HG02973 (cell line): ENCODE measurements around the gene CRY2.
"Not testable (repeated sequence)": the region's sequence is repeated elsewhere in the genome, so short reads cannot be mapped to it uniquely, and the experiment has no call there.

Source experiments
- ATAC-seq: cut with Tn5 transposase; IDR thresholded peaks from one replicate; pipeline ENCODE4 v1.9.1; 2021; ENCODE audit warnings: moderate library complexity; ENCODE audit not compliant: unreplicated experiment

Gene CRY2

GRCh38 chr11:45811571-45812290, 35.5 kb upstream of the CRY2 start:
- ATAC-seq = no peak

DNA sequence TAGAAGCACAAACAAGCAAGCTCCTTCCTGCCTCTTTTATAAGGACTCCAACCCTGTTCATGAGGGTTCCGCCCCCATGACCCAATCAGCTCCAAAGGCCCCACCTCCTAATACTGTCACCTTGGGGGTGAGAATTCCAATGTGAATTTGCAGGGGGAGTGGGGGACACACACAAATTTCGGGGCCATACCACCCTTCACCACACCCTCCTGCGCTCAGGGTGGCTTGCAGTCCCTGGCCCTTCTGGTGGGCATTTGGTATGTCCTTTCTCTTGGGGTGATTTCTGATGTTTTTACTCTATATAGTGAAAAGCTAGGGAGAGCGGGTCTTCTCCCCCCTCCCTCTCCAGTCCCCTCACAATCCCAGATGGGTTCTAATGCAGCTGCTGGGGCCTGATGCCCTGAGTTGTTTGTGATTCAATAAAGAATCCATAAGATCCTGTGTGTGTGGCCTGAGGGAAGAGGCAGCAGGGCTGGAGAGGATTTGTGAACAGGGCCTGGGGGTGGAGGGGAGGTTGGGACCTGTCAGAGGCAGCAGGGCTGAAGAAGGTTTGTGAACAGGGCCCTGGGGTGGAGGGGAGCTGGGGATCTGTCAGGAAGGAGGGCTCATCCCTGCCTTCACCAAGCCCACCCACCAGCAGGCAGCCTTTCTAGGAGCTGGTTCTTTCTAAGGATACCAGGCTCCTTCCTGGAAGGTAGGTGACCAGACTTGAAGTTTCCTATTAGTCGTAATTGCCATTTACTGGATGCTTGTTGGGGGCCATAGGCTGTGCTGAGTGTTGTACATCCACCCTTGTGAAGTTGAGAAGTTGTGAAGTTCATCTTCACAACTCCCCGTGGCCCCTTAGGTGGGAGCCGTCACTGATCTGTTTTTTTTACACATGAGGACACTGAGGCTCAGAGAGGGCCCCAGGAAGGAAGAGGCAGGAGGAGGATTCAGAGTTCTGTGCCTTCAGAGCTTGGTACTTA, 34.4 kb upstream of the CRY2 start:
- ATAC-seq = no peak

GRCh38 chr11:45815747-45816146, 31.5 kb upstream of the CRY2 start:
- ATAC-seq = no peak

DNA sequence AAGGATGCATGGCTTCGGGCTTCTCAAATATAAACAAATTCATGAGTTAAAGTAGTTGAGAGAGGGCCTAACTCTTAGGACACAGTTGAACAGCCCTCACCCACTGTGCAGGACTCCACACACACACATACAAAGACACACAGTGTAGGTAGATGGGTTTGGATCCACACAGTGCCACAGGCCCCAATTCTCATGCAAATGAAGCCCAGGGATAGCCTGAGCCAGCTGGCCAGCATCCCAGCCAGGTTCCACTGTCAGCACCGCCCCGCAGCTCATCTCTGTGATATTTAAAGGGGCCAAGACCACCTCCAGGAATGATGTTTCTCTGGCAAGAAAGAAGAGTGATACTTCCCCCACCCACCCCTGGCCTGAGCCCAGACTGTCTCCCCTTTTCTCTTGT, 30.7 kb upstream of the CRY2 start:
- ATAC-seq = no peak

DNA sequence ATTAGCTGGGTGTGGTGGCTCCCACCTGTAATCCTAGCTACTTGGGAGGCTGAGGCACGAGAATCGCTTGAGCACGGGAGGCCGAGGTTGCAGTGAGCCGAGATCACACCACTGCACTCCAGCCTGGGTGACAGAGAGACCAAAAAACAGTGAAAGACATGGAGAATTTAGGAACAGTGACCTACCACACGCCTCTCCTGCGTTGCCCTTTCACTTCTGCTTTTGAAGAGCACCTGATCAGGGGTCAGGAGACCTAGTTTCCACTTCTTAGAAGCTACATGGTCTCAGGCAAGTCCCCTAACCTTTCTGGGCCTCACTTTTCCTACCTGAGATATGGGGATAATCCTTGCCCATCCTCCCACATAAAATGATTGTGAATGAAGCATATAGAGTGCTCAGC, 30.1 kb upstream of the CRY2 start:
- no peak for ATAC-seq

DNA sequence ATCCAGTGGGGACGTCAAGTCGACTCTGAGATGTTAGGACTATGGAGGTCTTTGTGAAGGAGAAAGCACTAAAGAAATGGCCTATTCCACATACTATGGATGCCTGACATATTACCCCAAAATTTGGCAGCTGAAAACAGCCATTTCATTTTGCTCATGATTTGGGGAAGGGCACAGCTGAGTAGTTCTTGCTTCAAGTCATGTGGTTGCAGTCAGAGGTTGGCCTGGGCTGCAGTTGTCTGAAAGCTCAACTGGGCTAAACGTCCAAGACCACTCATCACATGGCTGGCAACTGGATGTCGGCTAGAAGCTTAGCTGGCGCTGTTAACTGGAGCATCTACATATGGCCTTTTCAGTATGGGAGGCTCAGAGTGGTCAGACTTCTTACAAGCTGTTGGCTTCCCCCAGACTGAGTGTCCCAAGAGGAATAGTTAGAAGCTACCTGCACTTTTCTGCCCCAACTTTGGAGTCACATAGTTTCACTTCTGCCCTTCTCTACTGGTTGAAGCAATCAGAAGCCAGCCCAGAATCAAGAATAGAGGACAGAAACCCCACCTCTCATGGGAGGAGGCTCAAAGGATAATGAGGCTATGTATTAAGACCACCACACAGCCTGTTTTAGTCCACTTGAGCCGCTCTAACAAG, 28.2 kb upstream of the CRY2 start:
- no peak for ATAC-seq

DNA sequence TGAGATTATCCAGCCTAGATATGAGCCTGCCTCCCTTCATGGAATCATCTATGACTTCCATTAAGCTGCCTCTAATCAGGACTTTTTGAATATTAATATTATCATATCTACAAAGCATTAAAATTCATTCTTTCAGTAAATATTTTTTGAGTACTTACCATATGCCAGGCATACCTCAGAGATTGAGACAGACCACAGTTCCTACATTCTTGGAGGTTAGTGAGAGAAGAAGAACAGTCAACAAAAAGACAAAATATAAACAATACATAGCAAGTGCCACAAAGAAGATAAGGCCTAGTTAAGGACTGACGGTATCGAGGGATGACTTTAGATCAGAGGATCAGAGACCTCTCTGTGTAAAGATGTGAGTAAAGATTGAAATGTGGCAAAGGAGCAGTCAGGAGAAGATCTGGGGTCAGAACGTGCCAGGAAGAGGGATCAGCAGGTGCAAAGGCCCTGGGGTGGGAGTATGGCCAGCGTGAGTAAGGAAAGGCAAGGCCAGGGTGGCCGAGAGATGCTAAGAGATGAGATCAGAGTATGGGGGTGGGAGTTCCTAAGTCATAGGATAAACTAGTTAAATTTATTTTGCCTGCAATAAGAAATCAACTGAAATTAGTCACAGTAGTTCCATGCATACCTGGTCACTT, 26.9 kb upstream of the CRY2 start:
- ATAC-seq = no peak

DNA sequence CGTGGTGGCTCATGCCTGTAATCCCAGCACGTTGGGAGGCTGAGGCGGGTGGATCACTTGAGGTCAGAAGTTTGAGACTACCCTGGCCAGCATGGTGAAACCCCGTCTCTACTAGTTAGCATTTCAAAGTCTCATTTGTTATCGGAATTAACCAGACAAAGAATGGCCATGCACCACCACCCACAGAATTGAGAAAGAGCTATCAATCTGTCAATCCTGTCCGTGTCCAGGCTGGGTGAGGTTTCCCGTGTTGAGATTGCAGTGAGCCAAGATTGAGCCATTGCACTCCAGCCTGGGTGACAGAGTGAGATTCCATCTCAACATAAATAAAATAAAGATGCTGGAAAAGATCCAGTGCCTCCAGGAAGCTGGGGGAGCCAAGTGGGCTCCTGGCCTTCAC, 20.8 kb upstream of the CRY2 start:
- ATAC-seq = not testable (repeated sequence)

DNA sequence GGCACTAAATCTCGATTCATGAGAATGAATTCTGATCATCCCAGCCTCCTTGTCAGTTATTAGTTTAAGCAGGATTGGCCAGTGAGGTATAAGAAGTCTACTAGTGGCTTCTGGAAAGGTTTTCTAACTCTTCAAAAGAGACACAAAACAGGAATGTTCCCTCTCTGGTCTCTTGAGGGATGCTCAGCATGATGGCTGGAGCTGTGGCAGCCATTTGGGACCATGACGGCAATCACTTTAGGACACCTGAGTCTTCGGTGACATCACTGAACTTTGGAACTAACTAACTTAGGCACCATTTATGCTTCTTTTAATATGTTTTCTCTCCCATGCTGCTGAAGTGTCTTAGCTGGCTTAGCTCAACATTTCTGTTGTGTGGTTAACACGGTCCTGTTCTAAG, 20.2 kb upstream of the CRY2 start:
- ATAC-seq = no peak

DNA sequence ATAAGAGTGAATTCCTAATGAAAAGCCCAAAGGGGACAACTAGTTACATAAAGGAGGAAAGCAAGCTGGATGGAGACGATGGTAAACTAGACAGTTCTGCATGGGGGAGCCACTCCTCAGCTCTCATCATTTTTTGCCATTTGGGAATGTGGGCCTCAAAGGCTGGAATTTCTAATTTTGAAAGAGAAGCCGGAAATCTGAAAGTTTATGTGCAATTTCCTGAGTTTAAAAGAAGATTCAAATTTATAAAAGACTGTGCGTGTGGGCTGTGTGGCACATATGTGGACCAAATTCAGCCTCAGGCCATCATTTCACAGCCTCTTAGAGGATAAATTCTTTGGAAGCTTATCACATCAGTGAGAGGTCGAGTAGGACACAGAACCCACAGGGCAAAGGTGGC, 18.3 kb upstream of the CRY2 start:
- ATAC-seq = no peak

- ATAC-seq = no peak
Measured at GRCh38 chr11:45830596-45830995, 16.7 kb upstream of the CRY2 start.

DNA sequence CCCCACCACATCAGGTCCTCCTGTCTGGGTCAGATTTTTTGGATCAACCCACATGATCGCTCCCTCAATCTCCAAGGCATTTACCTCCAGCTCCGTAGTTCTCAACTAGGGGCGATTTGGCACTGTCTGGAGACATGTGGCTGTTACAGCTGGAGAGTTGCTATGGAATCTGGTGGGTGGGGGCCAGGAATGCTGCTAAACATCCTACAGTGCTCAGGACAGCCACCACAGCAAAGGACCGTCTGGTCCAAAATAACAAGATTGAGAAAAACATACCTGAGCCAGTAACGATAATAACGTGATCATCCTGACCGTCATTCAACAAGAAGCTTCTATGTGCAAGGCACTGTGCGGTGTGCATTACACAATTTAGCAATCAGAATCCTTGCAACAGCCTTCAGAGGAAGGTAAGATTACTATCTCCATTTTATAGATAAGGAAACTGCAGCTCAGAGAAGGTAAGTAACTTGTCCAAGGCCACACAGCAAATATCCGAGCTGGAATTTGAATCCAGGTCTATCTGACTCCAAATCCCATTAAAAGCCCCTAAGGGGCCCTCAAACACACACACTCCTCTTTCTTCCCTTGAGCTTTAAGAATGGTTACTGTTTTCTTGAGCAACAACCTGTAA, 14.3 kb upstream of the CRY2 start:
- ATAC-seq = no peak

DNA sequence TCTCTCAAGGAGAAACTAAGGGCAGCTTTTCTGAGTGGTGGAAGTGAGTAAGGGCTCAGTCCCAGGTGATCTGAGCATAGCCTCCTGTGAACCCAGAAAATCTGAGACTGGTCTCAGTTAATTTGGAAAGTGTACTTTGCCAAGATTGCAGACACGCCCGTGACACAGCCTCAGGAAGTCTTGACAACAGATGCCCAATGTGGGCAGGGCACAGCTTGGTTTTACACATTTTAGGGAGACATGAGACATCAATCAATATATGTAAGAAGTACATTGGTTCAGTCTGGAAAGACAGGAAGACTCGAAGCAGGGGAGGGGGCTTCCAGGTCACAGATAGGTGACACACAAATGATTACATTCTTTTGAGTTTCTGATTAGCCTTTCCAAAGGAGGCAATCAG, 13.5 kb upstream of the CRY2 start:
- ATAC-seq = no peak

DNA sequence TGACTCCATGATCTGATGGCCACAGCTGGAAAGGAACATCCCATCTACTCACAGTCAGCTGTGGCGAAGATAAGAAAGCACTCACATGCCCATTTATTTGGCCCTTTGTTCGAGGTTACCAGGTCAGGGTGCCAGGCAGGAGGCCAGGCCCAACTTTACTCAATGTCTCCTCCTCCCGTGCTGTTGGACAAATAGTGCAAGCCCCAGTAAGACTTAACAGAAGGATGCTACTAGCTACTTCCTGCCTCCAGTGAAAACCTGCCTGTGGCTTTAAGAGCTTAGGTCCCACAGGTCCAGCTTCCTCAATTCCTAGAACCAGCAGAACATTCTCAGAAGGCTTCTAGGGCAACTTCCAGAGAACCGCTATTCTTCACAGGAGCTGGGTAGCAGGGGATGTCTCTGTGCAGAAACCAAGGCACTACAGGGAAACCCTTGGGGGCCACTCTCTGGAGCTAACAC, 12.9 kb upstream of the CRY2 start:
- ATAC-seq = no peak

DNA sequence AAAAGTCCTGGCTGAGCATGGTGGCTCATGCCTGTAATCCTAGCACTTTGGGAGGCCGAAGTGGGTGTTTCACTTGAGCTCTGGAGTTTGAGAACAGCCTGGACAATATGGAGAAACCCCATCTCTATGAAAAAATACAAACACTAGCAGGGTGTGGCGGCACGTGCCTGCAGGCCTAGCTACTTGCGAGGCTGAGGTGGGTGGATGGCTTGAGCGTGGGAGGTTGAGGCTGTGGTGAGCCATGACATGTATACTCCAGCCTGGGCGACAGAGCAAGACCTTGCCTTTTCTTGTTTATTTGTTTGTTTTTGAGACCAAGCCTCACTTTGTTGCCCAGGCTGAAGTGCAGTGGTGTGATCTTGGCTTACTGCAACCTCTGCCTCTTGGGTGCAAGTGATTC, 8.1 kb upstream of the CRY2 start:
- no peak for ATAC-seq

DNA sequence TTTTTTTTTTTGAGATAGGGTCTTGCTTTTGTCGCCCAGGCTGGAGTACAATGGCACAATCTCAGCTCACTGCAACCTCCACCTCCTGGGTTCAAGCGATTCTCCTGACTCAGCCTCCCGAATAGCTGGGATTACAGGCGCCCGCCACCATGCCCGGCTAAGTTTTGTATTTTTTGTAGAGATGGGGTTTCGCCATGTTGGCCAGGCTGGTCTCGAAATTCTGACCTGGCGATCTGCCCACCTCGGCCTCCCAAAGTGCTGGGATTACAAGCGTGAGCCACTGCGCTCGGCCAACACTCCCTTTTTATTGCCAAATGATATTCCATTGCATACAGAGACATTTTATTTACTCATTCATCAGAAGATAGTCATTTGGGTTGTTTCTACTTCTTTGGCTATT, 7.0 kb upstream of the CRY2 start:
- ATAC-seq = not testable (repeated sequence)

DNA sequence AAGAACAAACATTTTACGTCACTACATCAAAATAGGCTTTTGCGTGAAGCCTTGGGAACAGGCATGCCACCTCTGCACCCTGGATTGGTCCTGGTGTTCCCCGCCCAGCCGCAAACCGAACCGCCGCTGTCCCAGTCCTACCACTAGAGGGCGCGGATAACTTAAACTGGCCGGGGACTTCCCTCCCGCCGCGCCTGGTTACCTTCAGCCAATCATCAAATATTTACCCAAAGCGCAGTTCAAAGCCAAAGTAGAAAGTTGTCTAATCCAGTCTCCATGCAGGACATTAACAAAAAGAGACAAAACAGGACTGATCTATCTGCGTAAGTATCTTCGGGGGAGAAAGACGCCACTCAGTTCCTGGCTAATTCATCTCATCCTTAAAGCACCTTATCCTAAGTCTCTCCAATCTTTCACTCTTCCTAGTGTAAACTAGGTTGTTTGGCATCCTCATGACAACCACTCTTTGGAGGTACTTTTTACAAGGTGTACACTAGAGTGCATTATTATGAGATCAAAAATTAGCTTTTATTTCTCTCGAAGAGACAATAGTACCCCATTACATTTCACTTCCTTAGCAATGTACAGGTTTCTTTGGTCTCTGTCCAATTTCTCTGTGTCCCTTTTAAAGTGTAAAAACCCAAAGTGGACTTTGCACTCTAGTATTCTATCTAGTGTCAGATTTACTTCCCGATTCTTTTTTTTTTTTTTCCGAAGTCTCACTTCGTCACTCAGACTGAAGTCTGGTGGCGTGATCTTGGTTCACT, 3.9 kb upstream of the CRY2 start:
- peak; percentile 21 for ATAC-seq

GRCh38 chr11:45844822-45845578, 2.3 kb upstream of the CRY2 start:
- ATAC-seq = no peak

- ATAC-seq = no peak
Measured at GRCh38 chr11:45846174-45846675, 1.1 kb upstream of the CRY2 start.
